Retinal pigment epithelial cell (primary cell): Measurements from ENCODE around the gene ACOXL.
"Not testable (repeated sequence)": the region's sequence is repeated elsewhere in the genome, so short reads cannot be mapped to it uniquely, and the experiment has no call there.

Experiments used
- DNase-seq: peaks from one replicate; pipeline ENCODE4 v3.0.0-alpha.2; 2010; ENCODE audit warnings: low read depth
- H3K4me3 ChIP-seq: 2 replicates; pipeline ENCODE4 v1.5.1; 2011; ENCODE audit warnings: mild to moderate bottlenecking, low read length, control low read depth, moderate library complexity
- TF ChIP-seq, protein P1 (sequence below): conservative IDR thresholded peaks from 2 replicates; pipeline ENCODE4 v1.5.1; 2011; ENCODE audit warnings: low read depth, low read length, control low read depth, inconsistent platforms

The ACOXL gene

GRCh38 chr2:110853948-110854347 is 121.6 kb downstream of the ACOXL start:
- TF ChIP-seq, protein P1, sequence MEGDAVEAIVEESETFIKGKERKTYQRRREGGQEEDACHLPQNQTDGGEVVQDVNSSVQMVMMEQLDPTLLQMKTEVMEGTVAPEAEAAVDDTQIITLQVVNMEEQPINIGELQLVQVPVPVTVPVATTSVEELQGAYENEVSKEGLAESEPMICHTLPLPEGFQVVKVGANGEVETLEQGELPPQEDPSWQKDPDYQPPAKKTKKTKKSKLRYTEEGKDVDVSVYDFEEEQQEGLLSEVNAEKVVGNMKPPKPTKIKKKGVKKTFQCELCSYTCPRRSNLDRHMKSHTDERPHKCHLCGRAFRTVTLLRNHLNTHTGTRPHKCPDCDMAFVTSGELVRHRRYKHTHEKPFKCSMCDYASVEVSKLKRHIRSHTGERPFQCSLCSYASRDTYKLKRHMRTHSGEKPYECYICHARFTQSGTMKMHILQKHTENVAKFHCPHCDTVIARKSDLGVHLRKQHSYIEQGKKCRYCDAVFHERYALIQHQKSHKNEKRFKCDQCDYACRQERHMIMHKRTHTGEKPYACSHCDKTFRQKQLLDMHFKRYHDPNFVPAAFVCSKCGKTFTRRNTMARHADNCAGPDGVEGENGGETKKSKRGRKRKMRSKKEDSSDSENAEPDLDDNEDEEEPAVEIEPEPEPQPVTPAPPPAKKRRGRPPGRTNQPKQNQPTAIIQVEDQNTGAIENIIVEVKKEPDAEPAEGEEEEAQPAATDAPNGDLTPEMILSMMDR = no peak
- DNase-seq = no peak
- H3K4me3 ChIP-seq = no peak overlapping the region

DNA sequence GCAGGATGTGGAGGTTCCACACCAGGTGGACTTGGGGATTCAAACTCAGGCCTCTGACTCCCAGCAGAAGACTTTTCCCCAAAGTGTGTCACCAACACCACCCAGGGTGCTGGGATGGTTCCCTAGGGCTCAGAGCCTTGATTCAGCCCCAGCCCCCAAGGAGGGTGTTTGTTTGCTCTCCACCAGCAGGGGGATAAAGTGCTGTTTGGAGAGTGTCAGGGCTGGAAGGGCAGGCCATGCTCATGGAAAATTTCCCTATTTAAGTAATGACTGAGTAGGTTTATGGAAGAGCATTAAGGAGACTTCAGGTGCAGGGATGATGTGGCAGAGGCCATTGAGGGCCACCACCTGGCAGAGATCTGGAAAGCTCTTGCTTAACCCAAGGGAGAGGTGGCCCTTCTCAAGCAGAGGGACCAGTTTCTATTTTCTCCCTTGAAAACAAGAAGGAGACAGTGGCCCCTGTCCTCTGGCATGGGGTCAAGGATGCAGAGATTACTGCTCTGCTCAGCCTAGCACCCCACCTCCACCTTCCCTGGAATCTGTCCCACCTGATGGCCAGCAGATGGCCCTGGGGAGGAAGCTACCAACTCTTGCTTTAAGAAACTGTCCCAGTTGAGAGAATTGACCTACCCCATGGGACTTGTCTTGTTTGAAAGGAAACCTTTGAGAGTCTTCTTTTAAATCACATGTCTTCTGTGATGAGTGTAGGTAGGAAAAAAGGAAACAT is 122.1 kb downstream of the ACOXL start:
- no peak for DNase-seq
- no peak overlapping the region for H3K4me3 ChIP-seq
- TF ChIP-seq, protein P1 = peak; percentile 46

- DNase-seq, H3K4me3 ChIP-seq: not testable (repeated sequence)
Observed at GRCh38 chr2:110855841-110856240, 123.5 kb downstream of the ACOXL start.

- no peak for DNase-seq
- H3K4me3 ChIP-seq = no peak overlapping the region
Observed at GRCh38 chr2:110858135-110858725, 125.9 kb downstream of the ACOXL start.

DNA sequence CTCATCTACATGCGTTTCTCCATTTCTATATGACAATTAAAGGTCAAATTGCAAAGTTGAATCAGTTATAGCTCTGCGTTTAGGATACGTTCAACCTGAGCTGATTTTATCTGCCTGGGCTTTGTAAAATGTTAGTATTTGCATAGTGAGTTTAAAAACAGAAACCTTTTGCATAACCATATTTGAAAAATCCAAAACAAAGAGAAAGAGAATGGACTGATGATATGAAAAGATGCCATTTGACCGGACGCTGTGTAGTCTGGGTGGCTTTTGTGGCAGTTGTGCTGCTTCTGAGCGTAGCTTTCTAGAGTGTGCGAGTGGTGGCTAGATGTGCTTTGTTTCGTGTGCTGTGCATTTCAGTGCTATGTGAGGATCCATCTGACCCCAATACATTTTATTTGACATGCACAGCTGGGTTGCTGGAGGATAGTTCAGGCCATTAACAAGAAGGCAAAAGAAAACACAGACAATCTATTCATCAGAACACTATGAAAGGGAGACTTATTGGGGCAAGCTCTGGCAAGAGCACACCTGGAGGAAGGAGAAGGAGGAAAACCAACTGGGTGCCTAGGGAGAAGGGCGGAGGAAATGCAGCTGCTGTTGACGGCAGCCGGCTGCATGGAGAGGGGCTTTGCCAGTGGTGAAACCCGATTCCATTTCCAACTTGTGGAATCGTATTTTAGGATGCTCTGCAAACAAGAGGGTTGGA is 126.8 kb downstream of the ACOXL start:
- H3K4me3 ChIP-seq = no peak overlapping the region
- no peak for DNase-seq
- TF ChIP-seq, protein P1 = no peak

More at GRCh38 chr2:110858135-110858725, 125.9 kb downstream of the ACOXL start:
- TF ChIP-seq, protein P1 = no peak

- H3K4me3 ChIP-seq = no peak overlapping the region
- DNase-seq = no peak
- TF ChIP-seq, protein P1 = no peak
Observed at GRCh38 chr2:110860630-110861029, 128.3 kb downstream of the ACOXL start.

DNA sequence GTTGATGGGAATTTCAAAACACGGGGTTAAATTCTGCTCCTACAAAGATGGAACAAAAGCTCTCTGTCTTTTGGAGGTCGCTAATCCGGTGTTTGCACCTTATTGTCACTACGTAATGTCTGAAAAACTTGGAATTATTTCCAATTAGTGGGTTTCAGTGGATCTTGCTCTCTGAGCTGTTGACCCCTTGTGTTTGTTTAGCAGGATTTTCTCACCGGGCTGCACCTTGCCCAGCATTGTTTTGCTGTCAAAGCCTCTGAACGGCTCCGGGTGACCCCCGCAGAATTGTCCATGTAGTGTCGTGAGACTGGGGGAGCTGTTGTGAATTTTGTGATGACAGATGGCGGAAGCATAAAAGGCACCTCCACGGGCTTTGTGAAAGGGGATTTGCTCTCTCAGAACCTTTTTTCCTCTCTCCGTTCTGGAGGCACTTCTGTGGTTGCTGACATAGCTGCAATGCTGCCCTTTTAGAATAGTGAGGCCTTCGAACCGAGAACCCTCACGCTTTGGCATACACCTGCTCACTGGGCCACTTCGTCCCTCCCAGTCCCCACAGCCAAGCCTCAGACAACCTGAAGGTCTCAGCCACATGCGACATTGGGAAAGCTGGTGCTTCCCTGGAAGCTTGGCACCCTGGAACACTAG is 129.4 kb downstream of the ACOXL start:
- TF ChIP-seq, protein P1 = no peak
- DNase-seq = peak; percentile 18
- no peak overlapping the region for H3K4me3 ChIP-seq
